GM19239 (cell line): Measurements from ENCODE around the gene CD300H.
"Not testable (repeated sequence)": the region's sequence is repeated elsewhere in the genome, so short reads cannot be mapped to it uniquely, and the experiment has no call there.

Experiments used
- DNase-seq: peaks from one replicate; pipeline ENCODE4 v3.0.0; 2011; ENCODE audit warnings: low spot score; ENCODE audit not compliant: insufficient read length
- FAIRE-seq: peaks from 2 replicates; lab custom pipeline; 2011; peaks lifted over from hg19 to GRCh38; lab: Jason Lieb, UNC

Gene CD300H

GRCh38 chr17:74591503-74591902 lies 24.2 kb upstream of the CD300H start:
- no peak for DNase-seq
- no peak for FAIRE-seq

GRCh38 chr17:74585711-74586110 lies 18.4 kb upstream of the CD300H start:
- DNase-seq (no peak), FAIRE-seq (no peak)

- no peak for DNase-seq
Observed at GRCh38 chr17:74584292-74585060, 17.2 kb upstream of the CD300H start.

DNA sequence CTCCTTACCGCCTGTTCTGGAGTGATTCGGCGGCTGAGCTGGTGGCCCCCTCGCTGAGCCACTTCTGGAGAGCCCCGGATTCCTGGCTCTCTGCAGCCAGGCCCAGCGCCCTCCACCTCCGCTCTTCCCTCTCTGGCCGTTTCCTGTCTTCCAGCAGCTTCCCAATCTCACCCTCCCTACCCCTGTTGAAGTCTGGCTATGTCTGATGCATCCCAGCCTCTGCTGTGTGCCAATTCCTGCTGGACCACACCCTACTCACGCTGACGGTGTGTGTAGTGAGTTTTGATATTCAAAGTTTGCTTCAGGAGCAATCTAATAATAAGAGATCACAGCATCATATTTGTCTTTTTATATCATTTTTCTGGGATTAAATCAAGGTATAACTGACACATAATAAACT lies 15.3 kb upstream of the CD300H start:
- FAIRE-seq: no peak
- no peak for DNase-seq

More at GRCh38 chr17:74584292-74585060, 17.2 kb upstream of the CD300H start:
- no peak for FAIRE-seq

- FAIRE-seq: no peak
- no peak for DNase-seq
Observed at GRCh38 chr17:74579900-74580299, 12.6 kb upstream of the CD300H start.

GRCh38 chr17:74578979-74579378 lies 11.7 kb upstream of the CD300H start:
- FAIRE-seq (no peak), DNase-seq (no peak)

DNA sequence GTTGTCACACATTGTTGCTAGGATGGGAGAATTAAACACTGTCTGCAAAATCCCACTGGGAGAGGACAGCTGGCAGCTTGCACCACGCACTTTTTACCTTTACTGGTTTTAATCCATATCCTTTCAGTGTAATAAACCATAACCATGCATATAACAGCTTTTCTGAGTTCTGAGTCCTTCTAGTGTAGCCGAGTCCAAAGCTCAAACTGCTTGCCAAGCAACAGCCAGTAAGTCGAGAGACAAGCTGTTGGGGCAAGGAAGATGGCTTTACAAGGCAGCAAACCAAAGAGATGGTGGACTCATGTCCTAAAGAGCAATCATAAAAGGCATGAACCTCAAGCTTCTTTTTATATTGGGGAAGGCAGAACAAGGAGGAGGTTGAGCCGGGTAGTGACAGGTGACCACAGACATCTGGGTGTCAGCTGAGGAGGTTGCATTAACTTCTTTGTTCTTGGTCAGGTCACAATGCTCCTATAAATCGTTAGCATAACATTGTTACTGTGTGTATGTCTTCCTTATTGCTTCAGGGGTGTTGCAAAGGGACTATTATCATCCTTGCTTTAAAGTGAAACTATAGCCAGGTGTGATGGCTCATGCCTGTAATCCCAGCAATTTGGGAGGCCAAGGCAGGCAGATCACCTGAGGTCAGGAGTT lies 7.3 kb upstream of the CD300H start:
- no peak for FAIRE-seq
- DNase-seq: no peak

GRCh38 chr17:74573635-74574034 lies 6.3 kb upstream of the CD300H start:
- not testable (repeated sequence) for DNase-seq, FAIRE-seq

DNA sequence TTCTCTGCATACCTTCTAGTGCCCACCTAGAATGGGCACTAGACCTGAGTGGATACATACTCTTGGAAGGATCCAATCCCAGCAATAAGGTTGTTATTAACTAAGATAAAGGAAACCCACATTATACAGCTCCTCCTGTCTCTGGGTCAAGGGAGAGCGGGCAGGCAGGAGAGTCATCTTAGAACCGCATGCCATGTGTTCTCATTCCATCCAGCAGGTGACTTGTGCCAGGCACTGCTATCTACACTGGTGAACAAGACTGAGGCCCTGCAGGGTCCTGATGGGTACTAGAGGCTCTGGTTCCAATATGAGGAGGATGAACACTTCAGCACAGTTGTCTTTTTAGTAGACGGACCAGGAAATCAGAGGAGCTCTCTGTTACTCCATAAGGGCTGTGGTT lies 5.9 kb upstream of the CD300H start:
- DNase-seq (no peak), FAIRE-seq (no peak)

- no peak for FAIRE-seq
- DNase-seq: no peak
Observed at GRCh38 chr17:74571621-74572270, 4.4 kb upstream of the CD300H start.

- no peak for DNase-seq
Observed at GRCh38 chr17:74569020-74570003, 2.0 kb upstream of the CD300H start.

GRCh38 chr17:74568106-74568873 lies 981 bp upstream of the CD300H start:
- no peak for DNase-seq
- FAIRE-seq: no peak

More at GRCh38 chr17:74569020-74570003, 2.0 kb upstream of the CD300H start:
- no peak for FAIRE-seq

DNA sequence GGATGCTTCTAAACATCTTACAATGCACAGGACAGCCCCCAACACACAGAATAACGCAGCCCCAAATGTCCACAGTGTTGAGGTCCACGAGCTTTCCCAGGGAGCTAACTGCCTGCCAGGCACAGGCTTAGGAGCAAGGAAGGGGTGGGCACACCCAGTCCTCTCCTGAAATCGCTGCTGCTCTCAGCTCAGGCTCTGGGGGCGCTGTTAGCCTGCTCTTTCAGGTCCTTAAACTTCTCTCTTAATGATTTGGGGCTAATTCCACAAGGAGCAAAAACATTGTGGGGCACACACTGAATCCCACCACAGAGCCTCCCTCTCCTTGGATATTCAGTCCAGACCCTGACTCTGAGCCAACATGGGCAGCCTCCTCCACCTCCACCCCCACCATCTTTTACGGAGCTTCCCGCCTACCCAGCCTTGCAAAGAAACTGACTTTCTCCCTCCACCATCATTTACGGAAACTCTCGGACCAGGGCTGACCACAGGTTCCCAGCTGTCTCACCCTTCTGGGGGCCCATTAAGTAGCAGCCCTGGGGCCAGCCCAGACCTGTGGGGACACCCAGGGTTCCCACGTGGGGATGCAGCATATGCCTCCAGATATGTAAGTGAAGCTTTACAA lies 1.1 kb downstream of the CD300H start:
- DNase-seq (no peak), FAIRE-seq (no peak)

DNA sequence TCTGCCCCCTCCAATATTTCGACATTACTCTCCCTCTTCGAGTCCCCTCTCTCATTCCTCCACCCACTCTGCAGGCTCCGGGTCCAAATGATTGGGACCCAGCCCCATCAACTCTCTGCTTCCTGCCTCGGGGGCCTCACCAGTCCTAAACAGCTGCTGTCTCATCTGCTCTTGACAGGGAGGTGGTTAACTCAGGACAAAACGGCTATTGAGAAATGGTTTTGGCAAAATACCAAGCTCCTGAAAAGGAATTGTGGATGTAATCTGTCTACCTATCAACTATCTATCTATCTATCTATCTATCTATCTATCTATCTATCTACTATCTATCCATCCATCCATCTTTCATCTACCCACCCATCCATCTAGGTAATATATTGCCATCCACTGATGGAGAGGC lies 2.2 kb downstream of the CD300H start:
- FAIRE-seq (no peak), DNase-seq (no peak)

GRCh38 chr17:74563358-74563757 lies 4.0 kb downstream of the CD300H start:
- no peak for DNase-seq
- FAIRE-seq: no peak

DNA sequence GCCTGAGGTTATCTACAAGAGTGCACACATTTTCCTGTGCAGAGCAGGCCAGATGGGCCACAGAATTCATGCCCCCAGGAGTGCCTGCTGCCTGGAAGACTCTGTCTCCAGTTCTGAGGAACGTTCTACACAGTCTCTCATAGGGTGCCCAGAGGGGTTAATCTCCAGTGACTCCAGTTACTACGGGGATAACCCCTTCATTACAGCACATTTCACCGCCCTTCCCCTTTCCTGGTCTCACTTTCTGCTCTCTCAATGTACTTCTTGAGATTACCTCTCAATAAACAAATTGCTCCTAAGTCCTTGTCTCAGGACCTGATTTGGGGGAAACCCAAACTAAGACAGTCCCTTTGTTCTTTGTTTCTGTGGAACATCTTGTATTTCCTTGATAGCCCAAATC lies 5.7 kb downstream of the CD300H start:
- DNase-seq (no peak), FAIRE-seq (no peak)

- DNase-seq: no peak
- FAIRE-seq: no peak
Observed at GRCh38 chr17:74558882-74559519, 8.3 kb downstream of the CD300H start.

DNA sequence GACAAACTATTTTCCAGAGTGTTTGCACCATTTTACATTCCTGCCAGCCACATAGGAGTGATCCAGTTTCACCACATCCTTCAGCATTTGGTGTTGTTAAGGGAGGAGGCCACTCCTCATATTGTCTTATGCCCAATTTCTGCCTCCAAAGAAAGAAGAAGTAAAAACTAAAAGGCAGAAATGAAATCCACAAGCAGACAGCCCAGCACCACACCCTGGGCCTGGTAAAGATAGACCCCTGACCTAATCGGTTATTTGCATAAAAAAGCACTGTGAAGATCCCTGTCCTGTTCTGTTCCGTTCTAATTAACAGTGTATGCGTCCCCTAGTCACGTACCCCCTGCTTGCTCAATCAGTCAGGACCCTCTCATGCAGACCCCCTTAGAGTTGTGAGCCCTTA lies 8.9 kb downstream of the CD300H start:
- not testable (repeated sequence) for FAIRE-seq, DNase-seq
